ENCODE results near the gene C12orf42.

GRCh38 chr12:103303484-103303883 is 192.3 kb downstream of the C12orf42 start:
- TF ChIP-seq, protein P1, sequence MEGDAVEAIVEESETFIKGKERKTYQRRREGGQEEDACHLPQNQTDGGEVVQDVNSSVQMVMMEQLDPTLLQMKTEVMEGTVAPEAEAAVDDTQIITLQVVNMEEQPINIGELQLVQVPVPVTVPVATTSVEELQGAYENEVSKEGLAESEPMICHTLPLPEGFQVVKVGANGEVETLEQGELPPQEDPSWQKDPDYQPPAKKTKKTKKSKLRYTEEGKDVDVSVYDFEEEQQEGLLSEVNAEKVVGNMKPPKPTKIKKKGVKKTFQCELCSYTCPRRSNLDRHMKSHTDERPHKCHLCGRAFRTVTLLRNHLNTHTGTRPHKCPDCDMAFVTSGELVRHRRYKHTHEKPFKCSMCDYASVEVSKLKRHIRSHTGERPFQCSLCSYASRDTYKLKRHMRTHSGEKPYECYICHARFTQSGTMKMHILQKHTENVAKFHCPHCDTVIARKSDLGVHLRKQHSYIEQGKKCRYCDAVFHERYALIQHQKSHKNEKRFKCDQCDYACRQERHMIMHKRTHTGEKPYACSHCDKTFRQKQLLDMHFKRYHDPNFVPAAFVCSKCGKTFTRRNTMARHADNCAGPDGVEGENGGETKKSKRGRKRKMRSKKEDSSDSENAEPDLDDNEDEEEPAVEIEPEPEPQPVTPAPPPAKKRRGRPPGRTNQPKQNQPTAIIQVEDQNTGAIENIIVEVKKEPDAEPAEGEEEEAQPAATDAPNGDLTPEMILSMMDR (IDR thresholded peaks at IDR 0.05), result no peak
- TF ChIP-seq POLR2A (IDR thresholded peaks at IDR 0.05), result no peak
- TF ChIP-seq POLR2AphosphoS5 (IDR thresholded peaks at IDR 0.05), result no peak
